Left lung (tissue), 10 donors: ENCODE results near the gene CCDC127. TPM values are rescaled to one million over a fixed set of nuclear protein-coding genes. Genes with fewer than 3 reads are reported as not detected.
"Not testable (repeated sequence)": the region's sequence is repeated elsewhere in the genome, so short reads cannot be mapped to it uniquely, and the experiment has no call there.

Source experiments
- ATAC-seq: fragments of 200-7000 bp; cut with Tn5 transposase; one replicate; pipeline ENCODE4 v1.9.1; 2020; ENCODE audit warnings: moderate library complexity
- DNase-seq, 4 donors: peaks; one replicate each; pipeline ENCODE4 v3.0.0-alpha.2; 2013 to 2020
- H3K27ac ChIP-seq, 2 donors: fragments of 200-600 bp; sonication (generic) in 1 of 2; one replicate each; pipeline versions ENCODE4 v1.5.0 to v1.8.0; 2020 to 2021
- H3K27me3 ChIP-seq, 2 donors: fragments of 200-600 bp; sonication (generic) in 1 of 2; one replicate each; pipeline versions ENCODE4 v1.5.0 to v1.8.0; 2020 to 2021
- H3K36me3 ChIP-seq, 2 donors: fragments of 200-600 bp; sonication (generic) in 1 of 2; one replicate each; pipeline versions ENCODE4 v1.5.0 to v1.8.0; 2020 to 2021
- H3K4me1 ChIP-seq, 2 donors: fragments of 200-600 bp; one replicate each; pipeline ENCODE4 v1.8.0; 2021
- H3K4me3 ChIP-seq, 2 donors: fragments of 200-600 bp; sonication (generic) in 1 of 2; one replicate each; pipeline versions ENCODE4 v1.5.0 to v1.8.0; 2020 to 2021; ENCODE audit warnings: mild to moderate bottlenecking in 1 of 2
- H3K9me3 ChIP-seq, 2 donors: fragments of 200-600 bp; sonication (generic) in 1 of 2; one replicate each; pipeline versions ENCODE4 v1.5.0 to v1.8.0; 2020 to 2021
- CTCF ChIP-seq, 2 donors: fragments of 200-600 bp; sonication (generic) in 1 of 2; IDR thresholded peaks; one replicate each; pipeline versions ENCODE4 v1.5.0 to v1.8.0; 2021; ENCODE audit warnings: antibody characterized with exemption in 2 of 2
- intact Hi-C, 2 donors: fragments of 100-400 bp; cut with DNase I; formaldehyde crosslinking; loops; one replicate each; pipeline versions ENCODE4 v1.11.2 to v1.14.2; 2022
- polyA plus RNA-seq, 6 donors: library from polyadenylated mRNA; unstranded; fragments of 120-200 nt; gene quantifications; one replicate each; pipeline ENCODE4 v1.2.1, GENCODE V29; 2013; ENCODE audit not compliant: insufficient read length in 6 of 6
- total RNA-seq, 2 donors: library from RNA; stranded (reverse); fragmentation: NEBNext Ultra II Directional; extraction: Animal tissue kit (Norgen Biotek cat#: 25700); gene quantifications; one replicate each; pipeline ENCODE4 v1.2.1, GENCODE V29; 2021
- donor health status: DM: no; HTN: yes; CAD: no.
- donor health status: DM: no; HTN: no; CAD: no.

CCDC127 gene
- total and polyA plus RNA-seq, 8 donors, result 5.2 to 17.0 (median 13.3) TPM

- intact Hi-C loops, result no loop called here
- Histone ChIP-seq H3K27me3 (no peaks in the 10 kb centered on the region), H3K36me3 (peaks cover 0 to 53% of the 10 kb centered on the region in 2 donors), H3K9me3 (no peaks in the 10 kb centered on the region), H3K27ac (no peak overlapping the region), H3K4me3 (no peak overlapping the region), H3K4me1 (no peaks in the 10 kb centered on the region)
- no peak for TF ChIP-seq CTCF (IDR thresholded peaks at IDR 0.05)
- DNase-seq (no peak), ATAC-seq (no peak)
Measured at GRCh38 chr5:257148-257547, 39.2 kb upstream of the CCDC127 start.

DNA sequence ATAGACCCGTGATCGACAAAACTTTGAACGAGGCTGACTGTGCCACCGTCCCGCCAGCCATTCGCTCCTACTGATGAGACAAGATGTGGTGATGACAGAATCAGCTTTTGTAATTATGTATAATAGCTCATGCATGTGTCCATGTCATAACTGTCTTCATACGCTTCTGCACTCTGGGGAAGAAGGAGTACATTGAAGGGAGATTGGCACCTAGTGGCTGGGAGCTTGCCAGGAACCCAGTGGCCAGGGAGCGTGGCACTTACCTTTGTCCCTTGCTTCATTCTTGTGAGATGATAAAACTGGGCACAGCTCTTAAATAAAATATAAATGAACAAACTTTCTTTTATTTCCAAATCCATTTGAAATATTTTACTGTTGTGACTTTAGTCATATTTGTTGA, 38.4 kb upstream of the CCDC127 start:
- H3K27ac ChIP-seq, DNase-seq, ATAC-seq, H3K9me3 ChIP-seq, H3K4me3 ChIP-seq, H3K27me3 ChIP-seq, H3K4me1 ChIP-seq, intact Hi-C loops: not testable (repeated sequence)
- H3K36me3 ChIP-seq, result peaks cover 0 to 56% of the 10 kb centered on the region in 2 donors

DNA sequence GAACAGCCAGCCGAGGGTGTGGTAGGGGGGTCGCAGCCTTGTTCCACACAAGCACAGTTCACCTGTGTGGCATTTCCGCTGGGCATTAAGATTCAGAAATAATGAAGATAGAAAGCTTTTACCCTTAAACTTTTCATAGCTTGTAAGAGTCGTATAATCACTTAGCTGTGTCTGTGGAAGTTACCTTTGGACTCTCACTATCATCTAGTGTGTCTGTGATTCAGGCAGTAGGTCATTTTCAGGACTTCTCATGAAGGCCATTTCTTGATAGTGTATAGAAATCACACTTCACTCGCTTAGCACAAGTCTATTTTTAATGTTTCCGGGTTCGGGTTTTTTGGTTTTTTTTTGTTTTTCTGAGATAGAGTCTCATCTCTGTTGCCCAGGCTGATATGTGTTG, 37.2 kb upstream of the CCDC127 start:
- H3K36me3 ChIP-seq, result peaks cover 0 to 68% of the 10 kb centered on the region in 2 donors
- DNase-seq, intact Hi-C loops, H3K27ac ChIP-seq, H3K27me3 ChIP-seq, H3K4me1 ChIP-seq, ATAC-seq, H3K4me3 ChIP-seq, H3K9me3 ChIP-seq: not testable (repeated sequence)

DNA sequence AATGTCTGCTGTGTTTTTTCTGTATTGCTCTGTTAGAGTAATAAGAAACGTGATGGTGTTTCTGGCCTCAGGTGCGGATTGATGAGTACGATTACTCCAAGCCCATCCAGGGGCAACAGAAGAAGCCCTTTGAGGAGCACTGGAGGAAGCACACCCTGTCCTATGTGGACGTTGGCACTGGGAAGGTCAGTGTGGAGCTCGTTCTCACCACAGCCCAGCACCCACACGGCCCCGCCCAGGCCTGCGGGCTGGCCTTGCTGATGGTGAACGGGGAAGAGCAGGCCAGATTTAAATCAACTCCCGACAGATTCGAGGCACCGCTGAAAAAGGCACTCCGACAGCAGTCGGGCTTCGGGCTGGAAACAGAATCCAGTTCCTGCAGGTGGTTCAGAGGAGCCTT, 36.4 kb upstream of the CCDC127 start:
- DNase-seq, H3K4me1 ChIP-seq, H3K9me3 ChIP-seq, intact Hi-C loops, H3K27ac ChIP-seq, ATAC-seq, H3K4me3 ChIP-seq, H3K27me3 ChIP-seq: not testable (repeated sequence)
- H3K36me3 ChIP-seq, result peaks cover 0 to 76% of the 10 kb centered on the region in 2 donors

DNA sequence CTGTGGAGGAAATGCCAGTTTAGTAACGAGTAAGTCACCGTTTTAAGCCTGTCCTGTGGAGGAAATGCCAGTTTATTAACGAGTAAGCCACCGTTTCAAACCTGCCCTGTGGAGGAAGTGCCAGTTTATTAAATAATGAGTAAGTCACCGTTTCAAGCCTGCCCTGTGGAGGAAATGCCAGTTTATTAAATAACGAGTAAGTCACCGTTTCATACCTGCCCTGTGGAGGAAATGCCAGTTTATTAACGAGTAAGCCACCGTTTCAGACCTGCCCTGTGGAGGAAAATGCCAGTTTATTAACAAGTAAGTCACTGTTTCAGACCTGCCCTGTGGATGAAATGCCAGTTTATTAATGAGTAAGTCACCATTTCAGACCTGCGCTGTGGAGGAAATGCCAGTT, 34.6 kb upstream of the CCDC127 start:
- Histone ChIP-seq H3K9me3 (no peaks in the 10 kb centered on the region), H3K27me3 (no peaks in the 10 kb centered on the region), H3K4me3 (no peak overlapping the region), H3K4me1 (no peaks in the 10 kb centered on the region), H3K27ac (peak overlapping the region in 1 of 2 donors; percentile 37), H3K36me3 (peaks cover 0 to 87% of the 10 kb centered on the region in 2 donors)
- intact Hi-C loops, result no loop called here
- DNase-seq (no peak), ATAC-seq (no peak)
- TF ChIP-seq CTCF (IDR thresholded peaks at IDR 0.05), result no peak

DNA sequence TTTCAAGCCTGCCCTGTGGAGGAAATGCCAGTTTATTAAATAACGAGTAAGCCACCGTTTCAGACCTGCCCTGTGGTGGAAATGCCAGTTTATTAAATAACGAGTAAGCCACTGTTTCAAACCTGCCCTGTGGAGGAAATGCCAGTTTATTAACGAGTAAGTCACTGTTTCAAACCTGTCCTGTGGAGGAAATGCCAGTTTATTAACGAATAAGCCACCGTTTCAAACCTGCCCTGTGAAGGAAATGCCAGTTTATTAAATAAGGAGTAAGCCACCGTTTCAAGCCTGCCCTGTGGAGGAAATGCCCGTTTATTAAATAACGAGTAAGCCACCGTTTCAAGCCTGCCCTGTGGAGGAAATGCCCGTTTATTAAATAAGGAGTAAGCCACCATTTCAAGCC, 34.0 kb upstream of the CCDC127 start:
- H3K4me3 ChIP-seq, H3K4me1 ChIP-seq, H3K27ac ChIP-seq, intact Hi-C loops, H3K27me3 ChIP-seq, H3K9me3 ChIP-seq, ATAC-seq, DNase-seq: not testable (repeated sequence)
- H3K36me3 ChIP-seq, result peaks cover 0 to 87% of the 10 kb centered on the region in 2 donors

DNA sequence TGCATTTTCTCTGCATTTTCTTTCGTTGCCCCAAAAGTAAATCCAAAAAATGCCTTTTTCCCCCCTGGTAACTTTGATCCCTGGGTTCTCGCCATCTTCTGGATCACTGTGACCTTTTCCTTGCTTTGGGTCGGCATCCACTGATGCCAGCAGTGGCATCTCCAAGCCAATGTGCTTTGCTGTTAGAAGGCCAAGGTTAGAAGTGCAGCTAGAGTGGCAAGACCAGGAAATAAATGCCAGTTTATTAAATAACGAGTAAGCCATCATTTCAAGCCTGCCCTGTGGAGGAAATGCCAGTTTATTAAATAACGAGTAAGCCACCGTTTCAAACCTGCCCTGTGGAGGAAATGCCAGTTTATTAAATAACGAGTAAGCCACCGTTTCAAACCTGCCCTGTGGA, 33.6 kb upstream of the CCDC127 start:
- DNase-seq, H3K27ac ChIP-seq, H3K27me3 ChIP-seq, intact Hi-C loops, H3K4me3 ChIP-seq, H3K4me1 ChIP-seq, ATAC-seq, H3K9me3 ChIP-seq: not testable (repeated sequence)
- peaks cover 0 to 87% of the 10 kb centered on the region in 2 donors for H3K36me3 ChIP-seq

DNA sequence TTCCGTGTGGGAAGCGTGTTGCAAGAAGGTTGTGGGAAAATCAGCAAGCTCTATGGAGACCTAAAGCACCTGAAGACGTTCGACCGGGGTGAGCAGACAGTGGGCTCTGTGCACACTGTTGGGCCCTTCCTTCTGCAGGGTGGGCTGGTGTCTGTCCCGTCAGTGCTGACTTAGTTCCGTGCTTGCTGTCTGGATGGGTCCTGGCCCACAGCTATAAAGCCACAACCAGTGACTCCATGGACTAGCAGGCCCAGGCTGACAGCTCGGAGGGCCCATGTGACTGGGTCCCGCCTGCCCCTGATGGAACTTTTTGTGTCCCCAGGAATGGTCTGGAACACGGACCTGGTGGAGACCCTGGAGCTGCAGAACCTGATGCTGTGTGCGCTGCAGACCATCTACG, 33.1 kb upstream of the CCDC127 start:
- H3K4me1 ChIP-seq, H3K9me3 ChIP-seq, intact Hi-C loops, H3K27ac ChIP-seq, ATAC-seq, H3K27me3 ChIP-seq, DNase-seq, H3K4me3 ChIP-seq: not testable (repeated sequence)
- H3K36me3 ChIP-seq, result peaks cover 0 to 87% of the 10 kb centered on the region in 2 donors

DNA sequence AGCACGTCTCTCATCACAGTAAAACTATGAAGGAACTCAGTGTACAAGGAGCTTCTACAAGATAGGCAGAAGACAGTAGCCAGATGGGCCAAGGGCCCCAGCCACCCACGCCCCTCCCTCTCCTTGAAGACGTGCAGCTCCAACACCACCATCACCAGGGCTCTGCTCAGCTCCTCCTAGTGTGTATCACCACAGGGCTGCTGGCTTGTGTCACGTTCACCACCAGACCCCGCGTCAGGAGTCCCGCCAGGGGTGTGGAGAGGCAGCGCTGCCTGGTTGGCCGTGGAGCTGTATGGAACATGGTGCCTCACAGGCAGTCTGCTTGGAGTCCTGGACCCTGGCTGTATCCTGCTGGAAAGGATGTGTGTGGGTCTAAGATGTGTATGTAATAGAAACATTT, 32.4 kb upstream of the CCDC127 start:
- H3K4me3 ChIP-seq, H3K4me1 ChIP-seq, ATAC-seq, intact Hi-C loops, H3K9me3 ChIP-seq, H3K27me3 ChIP-seq, DNase-seq, H3K27ac ChIP-seq: not testable (repeated sequence)
- H3K36me3 ChIP-seq, result peaks cover 0 to 84% of the 10 kb centered on the region in 2 donors

GRCh38 chr5:245717-246116, 27.8 kb upstream of the CCDC127 start:
- peaks cover 0 to 96% of the 10 kb centered on the region in 2 donors for H3K36me3 ChIP-seq
- H3K27ac ChIP-seq, H3K4me3 ChIP-seq, H3K27me3 ChIP-seq, DNase-seq, H3K4me1 ChIP-seq, intact Hi-C loops, H3K9me3 ChIP-seq, ATAC-seq: not testable (repeated sequence)

GRCh38 chr5:243683-244367, 25.9 kb upstream of the CCDC127 start:
- intact Hi-C loops, ATAC-seq, H3K27ac ChIP-seq, DNase-seq, H3K4me1 ChIP-seq, H3K9me3 ChIP-seq, H3K27me3 ChIP-seq, H3K4me3 ChIP-seq: not testable (repeated sequence)
- peaks cover 0 to 96% of the 10 kb centered on the region in 2 donors for H3K36me3 ChIP-seq
